K562 (cell line): ENCODE data around the gene NES. TPM values are rescaled to one million over a fixed set of nuclear protein-coding genes. Genes with fewer than 3 reads are reported as not detected.

Experiments
- BCL6 ChIP-seq: fragments of 250-450 bp; sonication (Bioruptor Pico); IDR thresholded peaks from 2 replicates; pipeline ENCODE4 v1.4.0; 2020
- CBX1 ChIP-seq: sonication (generic); IDR thresholded peaks from 2 replicates; pipeline ENCODE4 v1.6.1; 2016; ENCODE audit warnings: antibody characterized with exemption, low read depth, mild to moderate bottlenecking
- CREM ChIP-seq: IDR thresholded peaks from 2 replicates; pipeline ENCODE4 v1.6.1; 2014; ENCODE audit warnings: antibody characterized with exemption, low read depth
- EGR1 ChIP-seq: fragments of 450-650 bp; conservative IDR thresholded peaks from 2 replicates; pipeline ENCODE4 v1.6.1; 2017; ENCODE audit warnings: mild to moderate bottlenecking
- EZH2 ChIP-seq: IDR thresholded peaks from 2 replicates; pipeline ENCODE4 v1.6.1; 2012; ENCODE audit warnings: low read depth, mild to moderate bottlenecking, inconsistent platforms, low read length, borderline replicate concordance
- RBM14 ChIP-seq: fragments of 200-400 bp; formaldehyde crosslinking; IDR thresholded peaks from 2 replicates; pipeline ENCODE4 v1.6.1; 2018; ENCODE audit warnings: low read depth, mild to moderate bottlenecking, low read length, moderate library complexity, borderline replicate concordance; ENCODE audit not compliant: insufficient read depth
- YY1 ChIP-seq, 3 experiments: IDR thresholded peaks; 2 replicates each; pipeline ENCODE4 v1.6.1; 2011; ENCODE audit warnings: low read length in 2 of 3, mild to moderate bottlenecking in 2 of 3, moderate library complexity in 2 of 3, borderline replicate concordance in 1 of 3, control low read depth in 1 of 3, low read depth in 1 of 3; ENCODE audit not compliant: insufficient read depth in 3 of 3, insufficient replicate concordance in 2 of 3, control insufficient read depth in 1 of 3, insufficient read length in 1 of 3; ENCODE audit errors: extremely low read depth in 1 of 3
- ZFX ChIP-seq: sonication (generic); formaldehyde crosslinking; IDR thresholded peaks from 2 replicates; pipeline ENCODE4 v1.8.0; 2022; ENCODE audit warnings: mild to moderate bottlenecking, missing genetic modification reagents, moderate library complexity
- ZNF143 ChIP-seq: sonication (generic); formaldehyde crosslinking; IDR thresholded peaks from 2 replicates; pipeline ENCODE4 v1.9.0; 2022; ENCODE audit warnings: mild to moderate bottlenecking, missing genetic modification reagents
- polyA plus RNA-seq, 8 experiments: library from polyadenylated mRNA; depleted of rRNA in 4 of 8; stranded (reverse) in 5 of 8; unstranded in 3 of 8; fragments of >200 nt; fragmentation: Nextera tagmentation in 2 of 8; fragmentation: Illumina TruSeq in 1 of 8; extraction: Ambion mirVana in 2 of 8; extraction: Trizol in 1 of 8; gene quantifications; 2 replicates each; pipeline versions ENCODE4 v1.2.1 to v1.2.3, GENCODE V29; 2011 to 2014; ENCODE audit warnings: inconsistent platforms in 1 of 8, missing spikeins in 1 of 8
- total RNA-seq, 7 experiments: library from RNA; depleted of rRNA in 6 of 7; stranded (reverse); fragments of >200 nt in 6 of 7; fragmentation: Illumina TruSeq in 2 of 7; extraction: Trizol in 2 of 7; gene quantifications; 2 replicates each; pipeline versions ENCODE4 v1.2.1 to v1.2.3, GENCODE V29; 2011 to 2021; ENCODE audit warnings: low replicate concordance in 1 of 7
- TF ChIP-seq, protein P1 (sequence below): IDR thresholded peaks from 2 replicates; pipeline ENCODE4 v1.6.1; 2011; ENCODE audit warnings: borderline replicate concordance, low read depth, mild to moderate bottlenecking, moderate library complexity, low read length; ENCODE audit not compliant: insufficient read depth, poor library complexity, severe bottlenecking
- TF ChIP-seq, protein P2 (sequence below): fragments of 250-450 bp; sonication (Bioruptor Pico); IDR thresholded peaks from 2 replicates; pipeline ENCODE4 v1.5.0; 2021
- TF ChIP-seq, protein P3 (sequence below): fragments of 450-650 bp; formaldehyde crosslinking; IDR thresholded peaks from 2 replicates; pipeline ENCODE4 v1.4.0; 2020; ENCODE audit warnings: mild to moderate bottlenecking, moderate library complexity
- TF ChIP-seq, protein P4 (sequence below), 2 experiments: fragments of 250-450 bp in 1 of 2; fragments of 450-650 bp in 1 of 2; sonication (Bioruptor Pico) in 1 of 2; IDR thresholded peaks; 2 replicates each; pipeline versions ENCODE4 v1.6.1 to v1.8.0; 2016 to 2021; ENCODE audit warnings: mild to moderate bottlenecking in 2 of 2, moderate library complexity in 2 of 2, missing compliant biosample characterization in 1 of 2, missing genetic modification characterization in 1 of 2
- TF ChIP-seq, protein P5 (sequence below): fragments of 150-350 bp; conservative IDR thresholded peaks from 2 replicates; pipeline ENCODE4 v1.6.1; 2014; ENCODE audit warnings: low read length
- TF ChIP-seq, protein P6 (sequence below): fragments of 250-450 bp; sonication (Bioruptor Pico); IDR thresholded peaks from 2 replicates; pipeline ENCODE4 v1.9.0; 2021; ENCODE audit warnings: mild to moderate bottlenecking, inconsistent platforms

NES gene
- total and polyA plus RNA-seq, 9 of the 15 experiments (the other 6 are each of a cell fraction or from before 2014, with no cell fraction given) = 0.10 to 8.6 (median 4.2) TPM

DNA sequence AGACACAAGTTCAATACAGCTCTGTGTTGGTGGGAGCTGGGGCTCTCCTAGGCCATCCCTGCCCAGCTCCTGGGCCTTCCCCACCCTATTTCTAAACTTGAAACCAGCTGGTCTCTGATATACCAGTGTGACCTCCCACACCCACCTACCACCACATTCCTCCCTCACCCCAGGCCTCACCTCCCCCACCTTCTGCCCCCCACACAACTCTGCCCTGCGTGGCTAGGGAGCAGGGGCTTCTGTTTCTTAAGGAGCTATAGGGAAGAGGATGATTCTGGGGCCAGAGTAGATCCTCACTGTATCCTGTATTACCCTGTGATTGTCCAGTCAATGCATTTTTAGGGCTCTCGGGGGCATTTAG, 16.5 kb downstream of the NES start (continued):
- TF ChIP-seq, protein P1, sequence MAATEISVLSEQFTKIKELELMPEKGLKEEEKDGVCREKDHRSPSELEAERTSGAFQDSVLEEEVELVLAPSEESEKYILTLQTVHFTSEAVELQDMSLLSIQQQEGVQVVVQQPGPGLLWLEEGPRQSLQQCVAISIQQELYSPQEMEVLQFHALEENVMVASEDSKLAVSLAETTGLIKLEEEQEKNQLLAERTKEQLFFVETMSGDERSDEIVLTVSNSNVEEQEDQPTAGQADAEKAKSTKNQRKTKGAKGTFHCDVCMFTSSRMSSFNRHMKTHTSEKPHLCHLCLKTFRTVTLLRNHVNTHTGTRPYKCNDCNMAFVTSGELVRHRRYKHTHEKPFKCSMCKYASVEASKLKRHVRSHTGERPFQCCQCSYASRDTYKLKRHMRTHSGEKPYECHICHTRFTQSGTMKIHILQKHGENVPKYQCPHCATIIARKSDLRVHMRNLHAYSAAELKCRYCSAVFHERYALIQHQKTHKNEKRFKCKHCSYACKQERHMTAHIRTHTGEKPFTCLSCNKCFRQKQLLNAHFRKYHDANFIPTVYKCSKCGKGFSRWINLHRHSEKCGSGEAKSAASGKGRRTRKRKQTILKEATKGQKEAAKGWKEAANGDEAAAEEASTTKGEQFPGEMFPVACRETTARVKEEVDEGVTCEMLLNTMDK = no peak
- TF ChIP-seq, protein P2, sequence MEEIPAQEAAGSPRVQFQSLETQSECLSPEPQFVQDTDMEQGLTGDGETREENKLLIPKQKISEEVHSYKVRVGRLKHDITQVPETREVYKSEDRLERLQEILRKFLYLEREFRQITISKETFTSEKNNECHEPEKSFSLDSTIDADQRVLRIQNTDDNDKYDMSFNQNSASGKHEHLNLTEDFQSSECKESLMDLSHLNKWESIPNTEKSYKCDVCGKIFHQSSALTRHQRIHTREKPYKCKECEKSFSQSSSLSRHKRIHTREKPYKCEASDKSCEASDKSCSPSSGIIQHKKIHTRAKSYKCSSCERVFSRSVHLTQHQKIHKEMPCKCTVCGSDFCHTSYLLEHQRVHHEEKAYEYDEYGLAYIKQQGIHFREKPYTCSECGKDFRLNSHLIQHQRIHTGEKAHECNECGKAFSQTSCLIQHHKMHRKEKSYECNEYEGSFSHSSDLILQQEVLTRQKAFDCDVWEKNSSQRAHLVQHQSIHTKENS (CRISPR knock-in tag) = no peak
- TF ChIP-seq, protein P3, sequence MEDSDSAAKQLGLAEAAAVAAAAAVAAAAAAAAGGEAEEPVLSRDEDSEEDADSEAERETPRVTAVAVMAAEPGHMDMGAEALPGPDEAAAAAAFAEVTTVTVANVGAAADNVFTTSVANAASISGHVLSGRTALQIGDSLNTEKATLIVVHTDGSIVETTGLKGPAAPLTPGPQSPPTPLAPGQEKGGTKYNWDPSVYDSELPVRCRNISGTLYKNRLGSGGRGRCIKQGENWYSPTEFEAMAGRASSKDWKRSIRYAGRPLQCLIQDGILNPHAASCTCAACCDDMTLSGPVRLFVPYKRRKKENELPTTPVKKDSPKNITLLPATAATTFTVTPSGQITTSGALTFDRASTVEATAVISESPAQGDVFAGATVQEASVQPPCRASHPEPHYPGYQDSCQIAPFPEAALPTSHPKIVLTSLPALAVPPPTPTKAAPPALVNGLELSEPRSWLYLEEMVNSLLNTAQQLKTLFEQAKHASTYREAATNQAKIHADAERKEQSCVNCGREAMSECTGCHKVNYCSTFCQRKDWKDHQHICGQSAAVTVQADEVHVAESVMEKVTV = no peak
- TF ChIP-seq BCL6 (CRISPR knock-in tag) = no peak
- TF ChIP-seq ZNF143 = peak; percentile 33; the same call in 1 of the 2 replicates
- TF ChIP-seq, protein P4, sequence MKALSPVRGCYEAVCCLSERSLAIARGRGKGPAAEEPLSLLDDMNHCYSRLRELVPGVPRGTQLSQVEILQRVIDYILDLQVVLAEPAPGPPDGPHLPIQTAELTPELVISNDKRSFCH (CRISPR knock-in tag; IDR thresholded peaks at IDR 0.05) = no peak
- TF ChIP-seq, protein P4 (tag; IDR thresholded peaks at IDR 0.05) = no peak
- TF ChIP-seq, protein P5, sequence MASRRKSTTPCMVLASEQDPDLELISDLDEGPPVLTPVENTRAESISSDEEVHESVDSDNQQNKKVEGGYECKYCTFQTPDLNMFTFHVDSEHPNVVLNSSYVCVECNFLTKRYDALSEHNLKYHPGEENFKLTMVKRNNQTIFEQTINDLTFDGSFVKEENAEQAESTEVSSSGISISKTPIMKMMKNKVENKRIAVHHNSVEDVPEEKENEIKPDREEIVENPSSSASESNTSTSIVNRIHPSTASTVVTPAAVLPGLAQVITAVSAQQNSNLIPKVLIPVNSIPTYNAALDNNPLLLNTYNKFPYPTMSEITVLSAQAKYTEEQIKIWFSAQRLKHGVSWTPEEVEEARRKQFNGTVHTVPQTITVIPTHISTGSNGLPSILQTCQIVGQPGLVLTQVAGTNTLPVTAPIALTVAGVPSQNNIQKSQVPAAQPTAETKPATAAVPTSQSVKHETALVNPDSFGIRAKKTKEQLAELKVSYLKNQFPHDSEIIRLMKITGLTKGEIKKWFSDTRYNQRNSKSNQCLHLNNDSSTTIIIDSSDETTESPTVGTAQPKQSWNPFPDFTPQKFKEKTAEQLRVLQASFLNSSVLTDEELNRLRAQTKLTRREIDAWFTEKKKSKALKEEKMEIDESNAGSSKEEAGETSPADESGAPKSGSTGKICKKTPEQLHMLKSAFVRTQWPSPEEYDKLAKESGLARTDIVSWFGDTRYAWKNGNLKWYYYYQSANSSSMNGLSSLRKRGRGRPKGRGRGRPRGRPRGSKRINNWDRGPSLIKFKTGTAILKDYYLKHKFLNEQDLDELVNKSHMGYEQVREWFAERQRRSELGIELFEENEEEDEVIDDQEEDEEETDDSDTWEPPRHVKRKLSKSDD = no peak
- TF ChIP-seq, protein P6, sequence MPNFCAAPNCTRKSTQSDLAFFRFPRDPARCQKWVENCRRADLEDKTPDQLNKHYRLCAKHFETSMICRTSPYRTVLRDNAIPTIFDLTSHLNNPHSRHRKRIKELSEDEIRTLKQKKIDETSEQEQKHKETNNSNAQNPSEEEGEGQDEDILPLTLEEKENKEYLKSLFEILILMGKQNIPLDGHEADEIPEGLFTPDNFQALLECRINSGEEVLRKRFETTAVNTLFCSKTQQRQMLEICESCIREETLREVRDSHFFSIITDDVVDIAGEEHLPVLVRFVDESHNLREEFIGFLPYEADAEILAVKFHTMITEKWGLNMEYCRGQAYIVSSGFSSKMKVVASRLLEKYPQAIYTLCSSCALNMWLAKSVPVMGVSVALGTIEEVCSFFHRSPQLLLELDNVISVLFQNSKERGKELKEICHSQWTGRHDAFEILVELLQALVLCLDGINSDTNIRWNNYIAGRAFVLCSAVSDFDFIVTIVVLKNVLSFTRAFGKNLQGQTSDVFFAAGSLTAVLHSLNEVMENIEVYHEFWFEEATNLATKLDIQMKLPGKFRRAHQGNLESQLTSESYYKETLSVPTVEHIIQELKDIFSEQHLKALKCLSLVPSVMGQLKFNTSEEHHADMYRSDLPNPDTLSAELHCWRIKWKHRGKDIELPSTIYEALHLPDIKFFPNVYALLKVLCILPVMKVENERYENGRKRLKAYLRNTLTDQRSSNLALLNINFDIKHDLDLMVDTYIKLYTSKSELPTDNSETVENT (CRISPR knock-in tag) = no peak
- peak; percentile 38; the same call in 1 of the 2 replicates for TF ChIP-seq EGR1
- TF ChIP-seq YY1 (IDR thresholded peaks at IDR 0.05; ENCODE audit: borderline replicate concordance in 1 of 3, control insufficient read depth in 1 of 3, extremely low read depth in 1 of 3, insufficient read depth in 3 of 3, insufficient read length in 1 of 3, insufficient replicate concordance in 2 of 3, low read depth in 1 of 3, low read length in 2 of 3) = no peak
- TF ChIP-seq EZH2 = no peak
- no peak for TF ChIP-seq RBM14
- TF ChIP-seq ZFX (CRISPR knock-in tag) = peak; percentile 80; the same call in 1 of the 2 replicates
- TF ChIP-seq CREM = no peak
- TF ChIP-seq CBX1 = no peak
